ENCODE measurements around the gene HOXA3. TPM values are rescaled to one million over a fixed set of nuclear protein-coding genes. Genes with fewer than 3 reads are reported as not detected.

HOXA3 gene
- total RNA-seq, 1 experiment from 2014 or later, result 9.2 TPM

- BruUV-seq (replicated peaks), result no TSS peak
- ChIA-PET POLR2A (no interaction called here), RAD21 (ENCODE audit: low non-redundant PET in 1 of 2, low total read pairs in 2 of 2, uncharacterized antibody in 2 of 2, unreplicated experiment in 2 of 2) (no interaction called here), CTCF (no interaction called here)
- no peak for DNase-seq (ENCODE audit: low read depth, low spot score)
- no peaks in the 10 kb centered on the region for H4K20me1 ChIP-seq (ENCODE audit: insufficient read depth)
- H2AFZ ChIP-seq (ENCODE audit: low read depth, low read length, poor library complexity, severe bottlenecking), result no peak overlapping the region
- no peak overlapping the region for H3K9ac ChIP-seq (ENCODE audit: low read length)
- peaks cover 10% of the 10 kb centered on the region; the same call in 1 of the 2 replicates for H3K27me3 ChIP-seq (ENCODE audit: insufficient read depth, low read length)
- H3K4me3 ChIP-seq (replicated peaks in 1 of 2; ENCODE audit: low read depth in 1 of 2, low read length in 2 of 2), result no peak overlapping the region
- H3K4me1 ChIP-seq (ENCODE audit: control insufficient read depth in 1 of 2, insufficient read depth in 2 of 2, low read length in 2 of 2), result peaks cover 50 to 81% of the 10 kb centered on the region in 2 experiments
- H3K9me3 ChIP-seq (ENCODE audit: control insufficient read depth in 1 of 2, insufficient read depth in 1 of 2, low read depth in 1 of 2, low read length in 2 of 2), result no peaks in the 10 kb centered on the region
- H3K36me3 ChIP-seq (ENCODE audit: control insufficient read depth in 1 of 2, insufficient read depth in 2 of 2, low read length in 2 of 2), result no peaks in the 10 kb centered on the region
- TF ChIP-seq POLR2AphosphoS5 (IDR thresholded peaks at IDR 0.05; ENCODE audit: low read depth, low read length), result no peak
- no peak for TF ChIP-seq JUND (IDR thresholded peaks at IDR 0.05)
- no peak for TF ChIP-seq EZH2 (IDR thresholded peaks at IDR 0.05)
- TF ChIP-seq POLR2A (IDR thresholded peaks at IDR 0.05; ENCODE audit: borderline replicate concordance, extremely low read depth, insufficient read depth, insufficient read length), result no peak
- no peak for TF ChIP-seq SIN3A (IDR thresholded peaks at IDR 0.05; ENCODE audit: low read depth)
- TF ChIP-seq SP1 (IDR thresholded peaks at IDR 0.05; ENCODE audit: low read depth), result no peak
- no peak for TF ChIP-seq TCF7L2 (IDR thresholded peaks at IDR 0.05; ENCODE audit: borderline replicate concordance, extremely low read depth, insufficient read depth, insufficient read length)
- TF ChIP-seq ZFX (IDR thresholded peaks at IDR 0.05), result no peak
- TF ChIP-seq EGR1 (IDR thresholded peaks at IDR 0.05; ENCODE audit: low read depth), result no peak
- TF ChIP-seq SRF (IDR thresholded peaks at IDR 0.05; ENCODE audit: low read depth), result no peak
- no peak for TF ChIP-seq ELF1 (IDR thresholded peaks at IDR 0.05; ENCODE audit: borderline replicate concordance, low read depth)
- no peak for TF ChIP-seq CTCF (IDR thresholded peaks at IDR 0.05 in 2 of 3, conservative IDR thresholded peaks at IDR 0.05 in 1 of 3; ENCODE audit: borderline replicate concordance in 1 of 3, insufficient read depth in 1 of 3, low read depth in 2 of 3, low read length in 2 of 3)
- TF ChIP-seq REST (IDR thresholded peaks at IDR 0.05; ENCODE audit: low read depth), result no peak
- TF ChIP-seq CEBPB (IDR thresholded peaks at IDR 0.05; ENCODE audit: low read depth), result no peak
- no peak for TF ChIP-seq ATF3 (IDR thresholded peaks at IDR 0.05)
- no peak for TF ChIP-seq ZBTB33 (IDR thresholded peaks at IDR 0.05; ENCODE audit: extremely low read depth, insufficient replicate concordance, low read length)
- TF ChIP-seq RAD21 (IDR thresholded peaks at IDR 0.05; ENCODE audit: low read depth), result no peak
- intact Hi-C loops (cut with micrococcal nuclease), result no loop called here
- ATAC-seq, result no peak
- H3K9me2 ChIP-seq (ENCODE audit: insufficient read depth), result no peaks in the 10 kb centered on the region
- H3K4me2 ChIP-seq (ENCODE audit: low read length), result peak overlapping the region; percentile 92; the same call in 1 of the 2 replicates
- no peak overlapping the region for H3K27ac ChIP-seq (ENCODE audit: low read depth, low read length)
- peaks cover 12% of the 10 kb centered on the region for H3K79me2 ChIP-seq (ENCODE audit: insufficient read depth, low read length)
These were observed 35.2 kb downstream of the HOXA3 start for GRCh38 chr7:27116962-27117886.

Measured in HCT116 (cell line).